Measurements from ENCODE around the gene PCDHGA8. TPM values are rescaled to one million over a fixed set of nuclear protein-coding genes. Genes with fewer than 3 reads are reported as not detected.
"Not testable (repeated sequence)": the region's sequence is repeated elsewhere in the genome, so short reads cannot be mapped to it uniquely, and the experiment has no call there.

PCDHGA8 gene
- total RNA-seq, 1 experiment from 2014 or later = 0.39 TPM

DNA sequence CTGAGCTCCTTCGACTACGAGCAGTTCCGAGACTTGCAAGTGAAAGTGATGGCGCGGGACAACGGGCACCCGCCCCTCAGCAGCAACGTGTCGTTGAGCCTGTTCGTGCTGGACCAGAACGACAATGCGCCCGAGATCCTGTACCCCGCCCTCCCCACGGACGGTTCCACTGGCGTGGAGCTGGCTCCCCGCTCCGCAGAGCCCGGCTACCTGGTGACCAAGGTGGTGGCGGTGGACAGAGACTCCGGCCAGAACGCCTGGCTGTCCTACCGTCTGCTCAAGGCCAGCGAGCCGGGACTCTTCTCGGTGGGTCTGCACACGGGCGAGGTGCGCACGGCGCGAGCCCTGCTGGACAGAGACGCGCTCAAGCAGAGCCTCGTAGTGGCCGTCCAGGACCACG, 39.9 kb downstream of the PCDHGA8 start:
- DNase-seq (ENCODE audit: low spot score) = not testable (repeated sequence)

DNA sequence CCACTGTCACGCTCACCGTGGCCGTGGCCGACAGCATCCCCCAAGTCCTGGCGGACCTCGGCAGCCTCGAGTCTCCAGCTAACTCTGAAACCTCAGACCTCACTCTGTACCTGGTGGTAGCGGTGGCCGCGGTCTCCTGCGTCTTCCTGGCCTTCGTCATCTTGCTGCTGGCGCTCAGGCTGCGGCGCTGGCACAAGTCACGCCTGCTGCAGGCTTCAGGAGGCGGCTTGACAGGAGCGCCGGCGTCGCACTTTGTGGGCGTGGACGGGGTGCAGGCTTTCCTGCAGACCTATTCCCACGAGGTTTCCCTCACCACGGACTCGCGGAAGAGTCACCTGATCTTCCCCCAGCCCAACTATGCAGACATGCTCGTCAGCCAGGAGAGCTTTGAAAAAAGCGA, 40.3 kb downstream of the PCDHGA8 start:
- DNase-seq (ENCODE audit: low spot score) = not testable (repeated sequence)

DNA sequence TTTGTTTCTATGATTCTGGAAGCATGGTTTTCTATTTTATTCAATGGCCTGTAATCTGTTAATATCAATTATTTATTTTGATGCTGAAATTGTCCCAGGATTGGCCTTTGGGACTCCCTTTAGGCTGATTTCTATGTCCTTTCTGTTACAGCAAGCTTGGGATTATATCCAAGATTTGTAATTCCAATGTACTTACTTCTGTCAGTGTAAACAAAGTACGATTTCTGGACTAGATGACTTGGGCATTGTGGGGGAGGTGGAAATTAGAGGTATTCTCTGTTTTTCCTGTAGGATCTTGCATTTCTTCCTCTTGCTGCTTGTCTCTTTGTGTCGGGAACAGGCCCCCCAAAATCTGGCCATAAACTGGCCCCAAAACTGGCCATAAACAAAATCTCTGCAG, 41.6 kb downstream of the PCDHGA8 start:
- DNase-seq (ENCODE audit: low spot score) = no peak

DNA sequence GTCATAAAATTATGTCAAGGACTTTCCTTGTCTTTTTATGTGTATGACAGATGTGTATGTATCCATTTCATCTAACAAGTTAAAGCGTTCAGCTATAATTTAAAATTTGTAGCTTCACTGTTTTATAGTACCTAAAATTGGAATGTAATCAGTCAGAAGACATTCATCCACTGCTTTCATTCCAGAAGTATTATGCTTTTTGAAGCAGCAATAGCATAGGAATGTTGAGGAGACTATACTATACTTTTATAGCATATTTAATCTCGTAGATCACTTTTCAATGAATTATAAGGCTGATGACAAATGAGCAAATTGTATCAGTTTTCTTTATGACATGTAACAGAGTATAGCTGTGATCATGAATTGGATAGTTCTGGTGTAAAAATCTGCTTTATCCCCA, 44.8 kb downstream of the PCDHGA8 start:
- DNase-seq (ENCODE audit: low spot score) = no peak

DNA sequence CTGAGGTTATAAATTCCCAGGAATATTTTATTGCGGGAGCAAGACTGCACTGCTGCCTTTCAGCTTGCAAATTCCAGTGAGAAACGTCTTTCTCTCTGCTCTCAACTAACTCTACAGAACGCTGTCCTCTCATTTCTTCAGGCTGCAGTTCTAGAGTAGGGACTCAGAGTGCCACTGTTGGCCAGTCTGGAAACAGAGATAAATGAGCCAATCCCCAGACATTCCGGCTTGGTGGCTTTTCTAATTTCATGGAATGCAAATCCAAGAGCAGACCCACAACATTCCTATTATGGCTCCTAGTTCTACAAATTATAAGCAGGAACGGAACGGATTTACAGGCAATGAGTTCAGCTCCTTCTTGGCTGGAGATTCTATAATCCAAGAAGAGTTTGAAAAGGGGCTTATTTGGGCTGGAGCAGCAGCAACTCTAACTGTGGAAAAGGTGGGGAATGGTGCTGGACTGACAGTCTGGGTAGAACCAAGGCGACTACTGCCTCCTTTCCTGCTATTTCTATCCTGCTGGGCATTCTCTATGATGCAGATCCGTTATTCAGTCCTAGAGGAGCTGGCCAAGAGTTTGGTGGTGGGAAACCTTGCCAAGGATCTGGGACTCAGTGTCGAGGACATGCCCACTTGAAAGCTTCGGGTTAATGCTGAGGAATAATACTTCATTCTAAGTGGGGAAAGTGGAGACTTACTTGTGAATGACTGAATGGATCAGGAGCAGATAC, 47.1 kb downstream of the PCDHGA8 start:
- DNase-seq (ENCODE audit: low spot score) = no peak

DNA sequence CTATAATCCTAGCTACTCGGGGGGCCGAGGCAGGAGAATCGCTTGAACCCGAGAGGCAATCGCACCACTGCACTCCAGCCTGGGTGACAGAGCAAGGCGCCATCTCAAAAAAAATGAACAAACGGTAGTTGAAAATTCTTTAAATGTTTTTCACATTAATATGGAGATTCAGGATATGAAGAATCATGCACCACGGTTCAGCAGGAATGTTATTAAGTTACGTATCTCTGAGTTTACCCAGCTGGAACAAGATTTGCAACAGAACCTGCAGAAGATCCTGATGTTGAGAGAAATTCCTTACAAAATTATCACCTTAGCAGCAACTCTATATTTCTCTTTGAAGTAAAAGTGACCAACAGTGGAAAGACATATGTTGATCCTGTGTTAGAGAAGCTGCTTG, 47.9 kb downstream of the PCDHGA8 start:
- DNase-seq (ENCODE audit: low spot score) = no peak

DNA sequence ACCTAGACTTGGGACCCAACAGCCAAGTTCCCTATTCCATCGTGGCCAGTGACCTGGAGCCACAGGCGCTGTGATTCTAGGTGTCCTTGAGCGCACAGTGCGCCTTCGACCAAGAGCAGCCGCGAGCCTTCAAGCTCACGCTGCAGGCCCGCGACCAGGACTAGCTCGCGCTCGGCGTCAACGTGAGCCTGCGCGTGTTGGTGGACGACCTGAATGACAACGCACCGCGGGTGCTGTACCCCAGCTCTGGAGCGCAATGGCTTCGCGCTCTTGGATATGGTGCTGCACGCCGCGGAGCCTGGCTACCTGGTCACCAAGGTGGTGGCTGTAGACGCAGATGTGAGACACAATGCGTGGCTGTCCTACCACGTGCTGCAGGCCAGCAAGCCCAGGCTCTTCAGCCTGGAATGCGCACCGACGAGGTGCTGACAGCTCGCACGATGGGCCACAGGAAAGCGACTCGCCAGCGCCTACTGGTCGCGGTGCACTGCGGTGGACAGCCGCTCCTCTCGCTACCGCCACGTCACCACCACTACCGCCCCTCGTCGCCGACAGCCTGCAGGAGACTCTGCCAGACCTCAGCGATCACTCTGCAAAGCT, 49.2 kb downstream of the PCDHGA8 start:
- no peak for DNase-seq (ENCODE audit: low spot score)

Other genes starting within 250 kb of the PCDHGA8 start
- 3.6 and 4.1 TPM in 2 replicates for gene PCDHB6, start 242.6 kb upstream of the PCDHGA8 start, total RNA-seq (2014; rRNA removed; shearing (Covaris generic))
- 5.1 and 6.9 TPM in 2 replicates for gene PCDHB7, start 220.0 kb upstream of the PCDHGA8 start, total RNA-seq (2014; rRNA removed; shearing (Covaris generic))
- 12.4 and 12.7 TPM in 2 replicates for gene PCDHB8, start 214.8 kb upstream of the PCDHGA8 start, total RNA-seq (2014; rRNA removed; shearing (Covaris generic))
- gene PCDHB16, start 210.2 kb upstream of the PCDHGA8 start, total RNA-seq (2014; rRNA removed; shearing (Covaris generic)) = 3.3 and 3.7 TPM in 2 replicates
- gene PCDHB9, start 205.5 kb upstream of the PCDHGA8 start, total RNA-seq (2014; rRNA removed; shearing (Covaris generic)) = 10.0 and 11.9 TPM in 2 replicates
- 2.9 and 4.5 TPM in 2 replicates for gene PCDHB10, start 200.3 kb upstream of the PCDHGA8 start, total RNA-seq (2014; rRNA removed; shearing (Covaris generic))
- gene PCDHB11, start 193.0 kb upstream of the PCDHGA8 start, total RNA-seq (2014; rRNA removed; shearing (Covaris generic)) = 4.5 and 5.6 TPM in 2 replicates
- gene PCDHB12, start 183.9 kb upstream of the PCDHGA8 start, total RNA-seq (2014; rRNA removed; shearing (Covaris generic)) = 5.2 and 5.6 TPM in 2 replicates
- gene PCDHB13, start 178.7 kb upstream of the PCDHGA8 start, total RNA-seq (2014; rRNA removed; shearing (Covaris generic)) = 1.2 and 2.0 TPM in 2 replicates
- gene PCDHB14, start 169.3 kb upstream of the PCDHGA8 start, total RNA-seq (2014; rRNA removed; shearing (Covaris generic)) = 5.6 and 6.2 TPM in 2 replicates
- gene PCDHB15, start 147.2 kb upstream of the PCDHGA8 start, total RNA-seq (2014; rRNA removed; shearing (Covaris generic)) = 0.16 and 2.1 TPM in 2 replicates
- gene SLC25A2, start 88.6 kb upstream of the PCDHGA8 start, total RNA-seq (2014; rRNA removed; shearing (Covaris generic)) = not detected in 2 replicates
- gene TAF7, start 71.8 kb upstream of the PCDHGA8 start, total RNA-seq (2014; rRNA removed; shearing (Covaris generic)) = 51.2 and 74.8 TPM in 2 replicates
- 0.51 and 1.6 TPM in 2 replicates for gene PCDHGA1, start 62.1 kb upstream of the PCDHGA8 start, total RNA-seq (2014; rRNA removed; shearing (Covaris generic))
- gene PCDHGA2, start 53.9 kb upstream of the PCDHGA8 start, total RNA-seq (2014; rRNA removed; shearing (Covaris generic)) = 0.99 and 1.6 TPM in 2 replicates
- 10.3 and 11.5 TPM in 2 replicates for gene PCDHGA3, start 48.8 kb upstream of the PCDHGA8 start, total RNA-seq (2014; rRNA removed; shearing (Covaris generic))
- gene PCDHGB1, start 42.5 kb upstream of the PCDHGA8 start, total RNA-seq (2014; rRNA removed; shearing (Covaris generic)) = 0.43 and 3.1 TPM in 2 replicates
- gene PCDHGA4, start 37.6 kb upstream of the PCDHGA8 start, total RNA-seq (2014; rRNA removed; shearing (Covaris generic)) = 0.74 and 0.97 TPM in 2 replicates
- gene PCDHGB2, start 32.6 kb upstream of the PCDHGA8 start, total RNA-seq (2014; rRNA removed; shearing (Covaris generic)) = 1.6 and 1.9 TPM in 2 replicates
- gene PCDHGA5, start 28.5 kb upstream of the PCDHGA8 start, total RNA-seq (2014; rRNA removed; shearing (Covaris generic)) = 0.49 and 0.50 TPM in 2 replicates
- gene PCDHGB3, start 22.4 kb upstream of the PCDHGA8 start, total RNA-seq (2014; rRNA removed; shearing (Covaris generic)) = 0.87 and 1.2 TPM in 2 replicates
- gene PCDHGA6, start 18.7 kb upstream of the PCDHGA8 start, total RNA-seq (2014; rRNA removed; shearing (Covaris generic)) = 0.97 and 1.5 TPM in 2 replicates
- gene PCDHGA7, start 9.9 kb upstream of the PCDHGA8 start, total RNA-seq (2014; rRNA removed; shearing (Covaris generic)) = 0.27 and 0.29 TPM in 2 replicates
- 0.16 and 0.21 TPM in 2 replicates for gene PCDHGB4, start 4.9 kb upstream of the PCDHGA8 start, total RNA-seq (2014; rRNA removed; shearing (Covaris generic))
- gene PCDHGB5, start 5.3 kb downstream of the PCDHGA8 start, total RNA-seq (2014; rRNA removed; shearing (Covaris generic)) = 0.04 and 0.43 TPM in 2 replicates
- 1.1 and 1.8 TPM in 2 replicates for gene PCDHGA9, start 10.1 kb downstream of the PCDHGA8 start, total RNA-seq (2014; rRNA removed; shearing (Covaris generic))
- gene PCDHGB6, start 15.4 kb downstream of the PCDHGA8 start, total RNA-seq (2014; rRNA removed; shearing (Covaris generic)) = 0.02 and 0.33 TPM in 2 replicates
- 1.4 and 1.9 TPM in 2 replicates for gene PCDHGA10, start 20.4 kb downstream of the PCDHGA8 start, total RNA-seq (2014; rRNA removed; shearing (Covaris generic))
- gene PCDHGB7, start 25.0 kb downstream of the PCDHGA8 start, total RNA-seq (2014; rRNA removed; shearing (Covaris generic)) = 0.58 and 1.4 TPM in 2 replicates
- 0.66 and 1.3 TPM in 2 replicates for gene PCDHGA11, start 28.4 kb downstream of the PCDHGA8 start, total RNA-seq (2014; rRNA removed; shearing (Covaris generic))
- gene PCDHGA12, start 37.9 kb downstream of the PCDHGA8 start, total RNA-seq (2014; rRNA removed; shearing (Covaris generic)) = 0.14 and 0.76 TPM in 2 replicates
- gene PCDHGC3, start 83.3 kb downstream of the PCDHGA8 start, total RNA-seq (2014; rRNA removed; shearing (Covaris generic)) = 50.8 and 61.5 TPM in 2 replicates
- gene PCDHGC4, start 92.4 kb downstream of the PCDHGA8 start, total RNA-seq (2014; rRNA removed; shearing (Covaris generic)) = 0.10 TPM in 1 of 2 replicates, not detected in the other
- gene PCDHGC5, start 96.4 kb downstream of the PCDHGA8 start, total RNA-seq (2014; rRNA removed; shearing (Covaris generic)) = 0.06 and 0.18 TPM in 2 replicates
- 24.3 and 40.7 TPM in 2 replicates for gene DIAPH1, start 226.4 kb downstream of the PCDHGA8 start, total RNA-seq (2014; rRNA removed; shearing (Covaris generic))
- 76.5 and 82.1 TPM in 2 replicates for gene HDAC3, start 244.2 kb downstream of the PCDHGA8 start, total RNA-seq (2014; rRNA removed; shearing (Covaris generic))
- 4.5 and 8.4 TPM in 2 replicates for gene RELL2, start 244.4 kb downstream of the PCDHGA8 start, total RNA-seq (2014; rRNA removed; shearing (Covaris generic))

All from H4 (cell line).